Upper lobe of left lung (tissue), 6 donors: ENCODE data around the gene KDM1A. TPM values are rescaled to one million over a fixed set of nuclear protein-coding genes. Genes with fewer than 3 reads are reported as not detected.

Experiments used
- ATAC-seq, 2 donors: fragments of 200-7000 bp; cut with Tn5 transposase; one replicate each; pipeline ENCODE4 v1.9.1; 2022; ENCODE audit warnings: mild to moderate bottlenecking in 2 of 2, moderate library complexity in 2 of 2; ENCODE audit not compliant: low FRiP score in 2 of 2
- DNase-seq, 2 donors: peaks; one replicate each; pipeline ENCODE4 v3.0.0-alpha.2; 2019 to 2020
- H3K27ac ChIP-seq, 4 donors: fragments of 200-600 bp; sonication (generic); one replicate each; pipeline ENCODE4 v1.5.1; 2016 to 2019
- H3K27me3 ChIP-seq, 4 donors: fragments of 200-600 bp; sonication (generic); one replicate each; pipeline ENCODE4 v1.5.1; 2017 to 2019
- H3K36me3 ChIP-seq, 4 donors: fragments of 200-600 bp; sonication (generic); one replicate each; pipeline ENCODE4 v1.5.1; 2016 to 2019
- H3K4me1 ChIP-seq, 4 donors: fragments of 200-600 bp; sonication (generic); one replicate each; pipeline ENCODE4 v1.5.1; 2018 to 2019
- H3K4me3 ChIP-seq, 4 donors: fragments of 200-600 bp; sonication (generic); one replicate each; pipeline ENCODE4 v1.5.1; 2017 to 2019; ENCODE audit warnings: mild to moderate bottlenecking in 2 of 4, moderate library complexity in 1 of 4
- H3K9me3 ChIP-seq, 4 donors: fragments of 200-600 bp; sonication (generic); one replicate each; pipeline ENCODE4 v1.5.1; 2018 to 2019
- EP300 ChIP-seq, 4 donors: sonication (generic); formaldehyde crosslinking; IDR thresholded peaks; one replicate each; pipeline ENCODE4 v1.5.1; 2017; ENCODE audit warnings: antibody characterized with exemption in 4 of 4, control low read depth in 2 of 4
- POLR2A ChIP-seq, 4 donors: fragments of 450-650 bp; IDR thresholded peaks; one replicate each; pipeline ENCODE4 v1.5.1; 2016 to 2017; ENCODE audit warnings: antibody characterized with exemption in 4 of 4, mild to moderate bottlenecking in 2 of 4
- POLR2AphosphoS5 ChIP-seq, 2 donors: sonication (generic); formaldehyde crosslinking; IDR thresholded peaks; one replicate each; pipeline ENCODE4 v1.5.1; 2017; ENCODE audit warnings: antibody characterized with exemption in 2 of 2
- WGBS, 2 donors: methylation state at CpG; one replicate each; pipeline ENCODE4 v1.1.5; 2017 to 2018; 5-methylcytosine and 5-hydroxymethylcytosine counted together
- total RNA-seq, 6 donors: library from RNA; depleted of rRNA in 4 of 6; stranded (reverse); fragments of >200 nt in 4 of 6; gene quantifications; one replicate each; pipeline versions ENCODE4 v1.1.0 to v1.2.1, GENCODE V29; 2016 to 2021
- TF ChIP-seq, protein P1 (sequence below), 6 experiments: fragments of 450-650 bp in 4 of 6; fragments of 200-600 bp in 2 of 6; sonication (generic) in 2 of 6; IDR thresholded peaks; one replicate each; pipeline ENCODE4 v1.5.1; 2016 to 2019; ENCODE audit warnings: antibody characterized with exemption in 6 of 6
- donor health status: DM: no; HTN: no; CAD: no; lungs with moderate emphysema.
- donor health status: DM: no; HTN: yes; CAD: no; lungs with severe emphysema.

KDM1A gene
- total RNA-seq, 6 donors from 2014 or later = 29.0 to 56.7 (median 42.6) TPM

GRCh38 chr1:23098463-23099170 is 79.3 kb downstream of the KDM1A start:
- Histone ChIP-seq H3K27ac (peak overlapping the region in 1 of 4 donors; percentile 12), H3K4me1 (peaks cover 45 to 55% (median 47%) of the 10 kb centered on the region in 4 donors)

DNA sequence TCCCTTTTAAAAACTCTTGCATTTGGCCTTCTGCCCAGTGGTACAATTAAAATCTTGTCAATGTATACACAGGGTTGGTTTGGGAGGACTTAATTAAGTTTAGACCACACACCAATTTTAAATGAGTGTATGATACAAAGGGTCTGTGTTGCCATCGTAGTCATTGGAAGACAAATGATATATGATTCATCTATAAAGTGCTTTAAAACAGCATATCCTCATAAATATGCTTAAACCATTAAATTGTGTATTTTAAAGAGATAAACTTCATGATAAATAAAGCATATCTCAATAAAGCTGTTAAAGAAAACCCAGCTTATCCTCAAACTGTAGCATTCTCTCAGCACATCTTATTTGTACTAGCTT is 79.9 kb downstream of the KDM1A start:
- ATAC-seq = no peak
- H3K27ac ChIP-seq = peak overlapping the region in 2 of 4 donors; percentile 12 to 82

More at GRCh38 chr1:23098463-23099170, 79.3 kb downstream of the KDM1A start:
- H3K27me3 ChIP-seq = no peaks in the 10 kb centered on the region
- TF ChIP-seq, protein P1, sequence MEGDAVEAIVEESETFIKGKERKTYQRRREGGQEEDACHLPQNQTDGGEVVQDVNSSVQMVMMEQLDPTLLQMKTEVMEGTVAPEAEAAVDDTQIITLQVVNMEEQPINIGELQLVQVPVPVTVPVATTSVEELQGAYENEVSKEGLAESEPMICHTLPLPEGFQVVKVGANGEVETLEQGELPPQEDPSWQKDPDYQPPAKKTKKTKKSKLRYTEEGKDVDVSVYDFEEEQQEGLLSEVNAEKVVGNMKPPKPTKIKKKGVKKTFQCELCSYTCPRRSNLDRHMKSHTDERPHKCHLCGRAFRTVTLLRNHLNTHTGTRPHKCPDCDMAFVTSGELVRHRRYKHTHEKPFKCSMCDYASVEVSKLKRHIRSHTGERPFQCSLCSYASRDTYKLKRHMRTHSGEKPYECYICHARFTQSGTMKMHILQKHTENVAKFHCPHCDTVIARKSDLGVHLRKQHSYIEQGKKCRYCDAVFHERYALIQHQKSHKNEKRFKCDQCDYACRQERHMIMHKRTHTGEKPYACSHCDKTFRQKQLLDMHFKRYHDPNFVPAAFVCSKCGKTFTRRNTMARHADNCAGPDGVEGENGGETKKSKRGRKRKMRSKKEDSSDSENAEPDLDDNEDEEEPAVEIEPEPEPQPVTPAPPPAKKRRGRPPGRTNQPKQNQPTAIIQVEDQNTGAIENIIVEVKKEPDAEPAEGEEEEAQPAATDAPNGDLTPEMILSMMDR (IDR thresholded peaks at IDR 0.05) = peak; percentile 78 to 92 (median 88)
- TF ChIP-seq EP300 (IDR thresholded peaks at IDR 0.05) = no peak
- peak in 1 of 2 donors; percentile 52 for DNase-seq
- 40 to 50% methylated on average over 12 of the region's 12 CpGs for WGBS, 2 donors
- H3K36me3 ChIP-seq = peaks cover 0 to 12% (median 7%) of the 10 kb centered on the region in 4 donors
- peak; percentile 77 to 81 for ATAC-seq
- H3K4me3 ChIP-seq = no peak overlapping the region
- H3K9me3 ChIP-seq = no peaks in the 10 kb centered on the region

GRCh38 chr1:23100074-23100748 is 80.9 kb downstream of the KDM1A start:
- H3K27me3 ChIP-seq = no peaks in the 10 kb centered on the region
- no peak overlapping the region for H3K4me3 ChIP-seq
- peaks cover 0 to 3% (median 0%) of the 10 kb centered on the region in 4 donors for H3K36me3 ChIP-seq
- DNase-seq (peak in 1 of 2 donors; percentile 31), ATAC-seq (peak; percentile 48 to 88)
- peaks cover 45 to 55% (median 49%) of the 10 kb centered on the region in 4 donors for H3K4me1 ChIP-seq
- WGBS, 2 donors = 36 to 41% methylated on average over 3 of the region's 3 CpGs
- TF ChIP-seq POLR2A (IDR thresholded peaks at IDR 0.05) = no peak
- peak in 2 of 4 donors; percentile 17 to 49 for TF ChIP-seq EP300 (IDR thresholded peaks at IDR 0.05)
- TF ChIP-seq POLR2AphosphoS5 (IDR thresholded peaks at IDR 0.05) = peak; percentile 46 to 63
- TF ChIP-seq, protein P1 (IDR thresholded peaks at IDR 0.05) = no peak
- H3K27ac ChIP-seq = peak overlapping the region; percentile 21 to 82 (median 56)
- H3K9me3 ChIP-seq = no peaks in the 10 kb centered on the region

More for the DNA sequence above, 79.9 kb downstream of the KDM1A start:
- no peak for DNase-seq
- H3K4me3 ChIP-seq = no peak overlapping the region
- no peak for TF ChIP-seq POLR2A (IDR thresholded peaks at IDR 0.05)
- TF ChIP-seq, protein P1 (IDR thresholded peaks at IDR 0.05) = no peak
- no peak for TF ChIP-seq POLR2AphosphoS5 (IDR thresholded peaks at IDR 0.05)
- no peak for TF ChIP-seq EP300 (IDR thresholded peaks at IDR 0.05)
- no peaks in the 10 kb centered on the region for H3K9me3 ChIP-seq
- no peaks in the 10 kb centered on the region for H3K27me3 ChIP-seq
- peaks cover 45 to 55% (median 49%) of the 10 kb centered on the region in 4 donors for H3K4me1 ChIP-seq
- 96 to 100% methylated on average over 1 of the region's 1 CpG for WGBS, 2 donors
- peaks cover 0 to 7% (median 1%) of the 10 kb centered on the region in 4 donors for H3K36me3 ChIP-seq

- ATAC-seq (no peak), DNase-seq (no peak)
- WGBS, 2 donors = 86 to 87% methylated on average over 3 of the region's 3 CpGs
- Histone ChIP-seq H3K9me3 (no peaks in the 10 kb centered on the region), H3K4me3 (no peak overlapping the region), H3K36me3 (peaks cover 0 to 11% (median 0%) of the 10 kb centered on the region in 4 donors), H3K27ac (peak overlapping the region; percentile 22 to 82 (median 68)), H3K4me1 (peaks cover 45 to 55% (median 49%) of the 10 kb centered on the region in 4 donors), H3K27me3 (no peaks in the 10 kb centered on the region)
- no peak for TF ChIP-seq EP300 (IDR thresholded peaks at IDR 0.05)
- no peak for TF ChIP-seq POLR2AphosphoS5 (IDR thresholded peaks at IDR 0.05)
- no peak for TF ChIP-seq POLR2A (IDR thresholded peaks at IDR 0.05)
Measured at GRCh38 chr1:23101101-23101827, 82.0 kb downstream of the KDM1A start.

- Histone ChIP-seq H3K36me3 (peaks cover 0 to 17% (median 0%) of the 10 kb centered on the region in 4 donors), H3K9me3 (no peaks in the 10 kb centered on the region), H3K4me3 (no peak overlapping the region), H3K4me1 (peaks cover 45 to 55% (median 49%) of the 10 kb centered on the region in 4 donors), H3K27me3 (no peaks in the 10 kb centered on the region), H3K27ac (peak overlapping the region; percentile 22 to 82 (median 68))
- ATAC-seq (no peak), DNase-seq (no peak)
- TF ChIP-seq EP300 (IDR thresholded peaks at IDR 0.05) (no peak), POLR2AphosphoS5 (IDR thresholded peaks at IDR 0.05) (no peak)
- 60 to 67% methylated on average over 2 of the region's 2 CpGs for WGBS, 2 donors
Measured at GRCh38 chr1:23101887-23102286, 82.6 kb downstream of the KDM1A start.
